Trophoblast cell (in vitro differentiated cells and primary cell): ENCODE results near the gene PHF21B.

Source experiments
- DNase-seq, 2 donors: peaks; one replicate each; pipeline ENCODE4 v3.0.0-alpha.2; 2016
- H2AFZ ChIP-seq: 2 replicates; pipeline ENCODE4 v1.6.1; 2013; ENCODE audit warnings: low read length, moderate library complexity, mild to moderate bottlenecking; ENCODE audit not compliant: insufficient read depth, poor library complexity
- H2AK5ac ChIP-seq: 2 replicates; pipeline ENCODE4 v1.6.1; 2013; ENCODE audit warnings: mild to moderate bottlenecking, low read length
- H2BK120ac ChIP-seq: 2 replicates; pipeline ENCODE4 v1.6.1; 2013; ENCODE audit warnings: low read length, mild to moderate bottlenecking, moderate library complexity; ENCODE audit not compliant: insufficient read depth, poor library complexity
- H2BK12ac ChIP-seq: 2 replicates; pipeline ENCODE4 v1.6.1; 2013; ENCODE audit warnings: mild to moderate bottlenecking, low read length, moderate library complexity
- H2BK5ac ChIP-seq: 2 replicates; pipeline ENCODE4 v1.6.1; 2013; ENCODE audit warnings: low read length, low read depth, moderate library complexity, mild to moderate bottlenecking; ENCODE audit not compliant: poor library complexity
- H3K14ac ChIP-seq: 2 replicates; pipeline ENCODE4 v1.6.1; 2013; ENCODE audit warnings: mild to moderate bottlenecking, low read length
- H3K18ac ChIP-seq: 2 replicates; pipeline ENCODE4 v1.6.1; 2013; ENCODE audit warnings: mild to moderate bottlenecking, low read length
- H3K23ac ChIP-seq: 2 replicates; pipeline ENCODE4 v1.6.1; 2013; ENCODE audit warnings: low read length
- H3K27ac ChIP-seq: 2 replicates; pipeline ENCODE4 v1.5.1; 2013; ENCODE audit warnings: low read depth, mild to moderate bottlenecking, inconsistent platforms, low read length, moderate library complexity
- H3K27me3 ChIP-seq: 2 replicates; pipeline ENCODE4 v1.6.1; 2013; ENCODE audit warnings: inconsistent platforms, mild to moderate bottlenecking, low read length, moderate library complexity; ENCODE audit not compliant: insufficient read depth
- H3K36me3 ChIP-seq, 2 experiments: 1 replicate in 1 of 2; 2 replicates in 1 of 2; pipeline ENCODE4 v1.6.1; 2013; ENCODE audit warnings: low read length in 2 of 2, mild to moderate bottlenecking in 2 of 2, moderate library complexity in 1 of 2; ENCODE audit not compliant: insufficient read depth in 2 of 2, control insufficient read depth in 1 of 2
- H3K4ac ChIP-seq: 2 replicates; pipeline ENCODE4 v1.6.1; 2013; ENCODE audit warnings: low read depth, mild to moderate bottlenecking, low read length, moderate library complexity
- H3K4me1 ChIP-seq, 2 experiments: 1 replicate in 1 of 2; 2 replicates in 1 of 2; pipeline ENCODE4 v1.6.1; 2013; ENCODE audit warnings: low read length in 2 of 2, mild to moderate bottlenecking in 2 of 2, moderate library complexity in 1 of 2; ENCODE audit not compliant: insufficient read depth in 2 of 2, control insufficient read depth in 1 of 2
- H3K4me2 ChIP-seq: 2 replicates; pipeline ENCODE4 v1.6.1; 2013; ENCODE audit warnings: inconsistent platforms, mild to moderate bottlenecking, low read length, moderate library complexity
- H3K4me3 ChIP-seq: 2 replicates; pipeline ENCODE4 v1.5.1; 2013; ENCODE audit warnings: mild to moderate bottlenecking, low read depth, low read length, inconsistent platforms
- H3K79me1 ChIP-seq: one replicate; pipeline ENCODE4 v1.6.1; 2013; ENCODE audit warnings: low read length
- H3K79me2 ChIP-seq: 2 replicates; pipeline ENCODE4 v1.6.1; 2013; ENCODE audit warnings: low read length, mild to moderate bottlenecking; ENCODE audit not compliant: control insufficient read depth, insufficient read depth, poor library complexity
- H3K9ac ChIP-seq: 2 replicates; pipeline ENCODE4 v1.6.1; 2013; ENCODE audit warnings: mild to moderate bottlenecking, low read length
- H3K9me3 ChIP-seq: 2 replicates; pipeline ENCODE4 v1.6.1; 2013; ENCODE audit warnings: low read depth, mild to moderate bottlenecking, control low read depth, inconsistent platforms, low read length; ENCODE audit not compliant: insufficient read depth
- H4K12ac ChIP-seq: 2 replicates; pipeline ENCODE4 v1.6.1; 2013; ENCODE audit warnings: low read depth, mild to moderate bottlenecking, low read length, moderate library complexity
- H4K8ac ChIP-seq: 2 replicates; pipeline ENCODE4 v1.6.1; 2013; ENCODE audit warnings: low read depth, mild to moderate bottlenecking, low read length, moderate library complexity
- H4K91ac ChIP-seq: one replicate; pipeline ENCODE4 v1.6.1; 2013; ENCODE audit warnings: low read depth, mild to moderate bottlenecking, low read length, moderate library complexity
- WGBS: extraction: QIAGEN DNeasy Blood & Tissue Kit; methylation state at CpG from one replicate; pipeline ENCODE4 v1.1.7; 2013; ENCODE audit warnings: missing lambda C conversion rate; ENCODE audit not compliant: insufficient read length, insufficient coverage; ENCODE audit errors: extremely low coverage; 5-methylcytosine and 5-hydroxymethylcytosine counted together

Gene PHF21B

GRCh38 chr22:44996648-44997047 is 13.2 kb downstream of the PHF21B start:
- Histone ChIP-seq H3K9me3 (peaks cover 2% of the 10 kb centered on the region), H2BK120ac (no peak overlapping the region), H3K18ac (no peak overlapping the region), H3K27me3 (no peaks in the 10 kb centered on the region), H3K4me1 (no peaks in the 10 kb centered on the region), H3K4ac (no peak overlapping the region), H3K79me2 (no peaks in the 10 kb centered on the region), H3K79me1 (no peaks in the 10 kb centered on the region), H3K9ac (no peak overlapping the region), H3K23ac (peak overlapping the region; percentile 43), H4K8ac (no peak overlapping the region), H2BK12ac (no peak overlapping the region), H2AK5ac (no peak overlapping the region), H4K91ac (no peak overlapping the region), H3K14ac (no peak overlapping the region), H3K36me3 (peaks cover 0 to under 1% of the 10 kb centered on the region in 2 experiments), H3K4me2 (no peak overlapping the region), H2AFZ (no peak overlapping the region), H3K27ac (no peak overlapping the region), H3K4me3 (peak overlapping the region; percentile 16), H2BK5ac (no peak overlapping the region), H4K12ac (no peak overlapping the region)
- no peak for DNase-seq
- 100% methylated on average over 6 of the region's 16 CpGs for WGBS

GRCh38 chr22:44996120-44996519 is 13.7 kb downstream of the PHF21B start:
- Histone ChIP-seq H2BK120ac (no peak overlapping the region), H3K4me1 (no peaks in the 10 kb centered on the region), H2BK5ac (no peak overlapping the region), H3K27me3 (no peaks in the 10 kb centered on the region), H3K9me3 (peaks cover 2% of the 10 kb centered on the region), H2AK5ac (no peak overlapping the region), H3K18ac (no peak overlapping the region), H3K4ac (no peak overlapping the region), H4K12ac (no peak overlapping the region), H3K36me3 (no peaks in the 10 kb centered on the region), H3K14ac (no peak overlapping the region), H4K91ac (no peak overlapping the region), H3K4me2 (no peak overlapping the region), H3K27ac (no peak overlapping the region), H3K79me1 (no peaks in the 10 kb centered on the region), H3K23ac (no peak overlapping the region), H3K4me3 (no peak overlapping the region), H2BK12ac (no peak overlapping the region), H3K9ac (no peak overlapping the region), H2AFZ (no peak overlapping the region), H4K8ac (no peak overlapping the region), H3K79me2 (no peaks in the 10 kb centered on the region)
- WGBS: no CpG with 5 or more reads among the region's 9 CpGs
- no peak for DNase-seq

- Histone ChIP-seq H3K79me1 (no peaks in the 10 kb centered on the region), H3K9ac (no peak overlapping the region), H3K79me2 (no peaks in the 10 kb centered on the region), H2BK5ac (no peak overlapping the region), H4K8ac (no peak overlapping the region), H3K9me3 (peaks cover 2% of the 10 kb centered on the region), H3K27ac (no peak overlapping the region), H3K36me3 (no peaks in the 10 kb centered on the region), H3K4me3 (no peak overlapping the region), H2BK120ac (no peak overlapping the region), H3K4me1 (no peaks in the 10 kb centered on the region), H2AK5ac (no peak overlapping the region), H2BK12ac (no peak overlapping the region), H3K4me2 (no peak overlapping the region), H4K91ac (no peak overlapping the region), H2AFZ (no peak overlapping the region), H3K27me3 (no peaks in the 10 kb centered on the region), H4K12ac (no peak overlapping the region), H3K14ac (no peak overlapping the region), H3K18ac (no peak overlapping the region), H3K4ac (no peak overlapping the region), H3K23ac (no peak overlapping the region)
- WGBS: no CpG with 5 or more reads among the region's 14 CpGs
- DNase-seq: no peak
Measured at GRCh38 chr22:44995715-44996114, 14.1 kb downstream of the PHF21B start.

DNA sequence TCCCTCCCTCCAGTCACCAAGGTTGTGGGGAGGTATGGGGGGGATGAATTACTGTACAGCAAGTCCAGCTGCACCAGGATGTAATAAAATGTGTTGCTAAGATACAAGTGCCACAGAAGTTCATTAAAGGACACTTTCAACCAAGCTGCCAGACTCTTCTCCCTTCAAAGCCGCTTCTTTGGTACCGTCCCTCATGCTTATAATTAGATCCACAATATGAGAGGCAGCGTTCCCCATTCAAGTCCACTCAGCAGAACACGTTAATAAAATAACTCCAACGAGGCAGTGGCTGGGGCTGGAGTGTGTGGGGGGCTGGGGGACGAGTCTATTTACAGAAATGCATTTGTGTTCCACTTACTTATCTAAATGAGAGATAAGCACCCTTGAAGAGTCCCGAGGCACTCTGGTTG is 14.7 kb downstream of the PHF21B start:
- Histone ChIP-seq H2BK12ac (no peak overlapping the region), H3K27ac (no peak overlapping the region), H2BK5ac (no peak overlapping the region), H3K4me3 (no peak overlapping the region), H3K23ac (no peak overlapping the region), H3K79me2 (no peaks in the 10 kb centered on the region), H3K4ac (no peak overlapping the region), H4K91ac (no peak overlapping the region), H3K18ac (no peak overlapping the region), H3K4me2 (no peak overlapping the region), H2AFZ (no peak overlapping the region), H3K4me1 (no peaks in the 10 kb centered on the region), H4K12ac (no peak overlapping the region), H3K9me3 (peaks cover 2% of the 10 kb centered on the region), H4K8ac (no peak overlapping the region), H3K9ac (no peak overlapping the region), H3K36me3 (no peaks in the 10 kb centered on the region), H3K79me1 (no peaks in the 10 kb centered on the region), H2BK120ac (no peak overlapping the region), H3K27me3 (no peaks in the 10 kb centered on the region), H2AK5ac (no peak overlapping the region), H3K14ac (no peak overlapping the region)
- no peak for DNase-seq
- WGBS: no CpG with 5 or more reads among the region's 7 CpGs
